PFSK-1 (cell line): ENCODE data around the gene TMEM126B.

Source experiments
- POLR2AphosphoS5 ChIP-seq: IDR thresholded peaks from 2 replicates; pipeline ENCODE4 v1.6.1; 2012; ENCODE audit warnings: low read depth, mild to moderate bottlenecking, control low read depth, low read length, moderate library complexity
- REST ChIP-seq, 2 experiments: IDR thresholded peaks; 2 replicates each; pipeline versions ENCODE4 v1.6.1 to v1.8.0; 2011 to 2012; ENCODE audit warnings: low read depth in 2 of 2, low read length in 2 of 2, control low read depth in 1 of 2, inconsistent platforms in 1 of 2, mild to moderate bottlenecking in 1 of 2, moderate library complexity in 1 of 2; ENCODE audit not compliant: insufficient read depth in 1 of 2
- SIN3A ChIP-seq: IDR thresholded peaks from 2 replicates; pipeline ENCODE4 v1.6.1; 2012; ENCODE audit warnings: mild to moderate bottlenecking, low read length, moderate library complexity, borderline replicate concordance; ENCODE audit not compliant: insufficient read depth

GRCh38 chr11:85685125-85685819 lies 56.9 kb downstream of the TMEM126B start:
- TF ChIP-seq POLR2AphosphoS5 (no peak), REST (IDR thresholded peaks at IDR 0.05; ENCODE audit: insufficient read depth in 1 of 2, low read depth in 2 of 2, low read length in 2 of 2) (0 out of 4 replicates have a peak, but pooled peaks of 1 of the 2 experiments have one; percentile 40), SIN3A (no peak)
